ENCODE results near the gene YTHDF1. TPM values are rescaled to one million over a fixed set of nuclear protein-coding genes. Genes with fewer than 3 reads are reported as not detected.
"Not testable (repeated sequence)": the region's sequence is repeated elsewhere in the genome, so short reads cannot be mapped to it uniquely, and the experiment has no call there.

Gene YTHDF1
- total and polyA plus RNA-seq, 2 donors (not counting 1 experiment from before 2014, with no cell fraction given), result 16.3 to 25.9 TPM

DNA sequence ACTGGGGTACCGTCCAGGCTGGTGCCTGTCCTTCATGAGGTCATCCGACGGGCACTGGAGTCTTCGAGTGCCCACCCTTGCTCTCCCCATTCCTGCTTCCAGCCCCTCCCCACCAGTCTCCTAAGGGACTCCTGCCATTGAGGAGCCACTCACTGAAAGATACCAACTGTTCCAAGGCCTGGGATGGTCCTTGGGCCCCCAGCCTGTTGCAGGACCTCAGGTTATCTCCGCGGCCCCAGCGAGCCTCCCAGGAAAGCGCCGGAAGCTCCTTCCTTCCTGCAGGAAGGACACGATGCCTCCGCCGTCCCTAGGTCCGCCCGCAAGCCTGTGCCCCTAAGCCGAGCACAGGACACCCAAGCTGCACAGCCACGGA, 37.1 kb upstream of the YTHDF1 start:
- peaks cover 34% of the 10 kb centered on the region for H3K27me3 ChIP-seq (ENCODE audit: control insufficient read depth, insufficient read depth, low read length)
- no peaks in the 10 kb centered on the region for H3K9me3 ChIP-seq (ENCODE audit: control insufficient read depth, insufficient read depth, low read depth, low read length)
- H2AFZ ChIP-seq (ENCODE audit: low read length), result no peak overlapping the region
- H3K9ac ChIP-seq (ENCODE audit: insufficient read depth, low read length), result no peak overlapping the region
- no peaks in the 10 kb centered on the region for H3K36me3 ChIP-seq (ENCODE audit: control insufficient read depth, insufficient read depth, low read length)
- no peak overlapping the region for H3K4me3 ChIP-seq (replicated peaks in 1 of 4; ENCODE audit: control extremely low read depth in 1 of 4, insufficient read depth in 1 of 4, low read depth in 3 of 4, low read length in 4 of 4)
- H3K4me1 ChIP-seq (ENCODE audit: control insufficient read depth, extremely low read depth, insufficient read depth, low read length), result no peaks in the 10 kb centered on the region
- TF ChIP-seq EZH2 (IDR thresholded peaks at IDR 0.05; ENCODE audit: low read length, missing control alignments), result peak; percentile 90
- TF ChIP-seq, protein P1, sequence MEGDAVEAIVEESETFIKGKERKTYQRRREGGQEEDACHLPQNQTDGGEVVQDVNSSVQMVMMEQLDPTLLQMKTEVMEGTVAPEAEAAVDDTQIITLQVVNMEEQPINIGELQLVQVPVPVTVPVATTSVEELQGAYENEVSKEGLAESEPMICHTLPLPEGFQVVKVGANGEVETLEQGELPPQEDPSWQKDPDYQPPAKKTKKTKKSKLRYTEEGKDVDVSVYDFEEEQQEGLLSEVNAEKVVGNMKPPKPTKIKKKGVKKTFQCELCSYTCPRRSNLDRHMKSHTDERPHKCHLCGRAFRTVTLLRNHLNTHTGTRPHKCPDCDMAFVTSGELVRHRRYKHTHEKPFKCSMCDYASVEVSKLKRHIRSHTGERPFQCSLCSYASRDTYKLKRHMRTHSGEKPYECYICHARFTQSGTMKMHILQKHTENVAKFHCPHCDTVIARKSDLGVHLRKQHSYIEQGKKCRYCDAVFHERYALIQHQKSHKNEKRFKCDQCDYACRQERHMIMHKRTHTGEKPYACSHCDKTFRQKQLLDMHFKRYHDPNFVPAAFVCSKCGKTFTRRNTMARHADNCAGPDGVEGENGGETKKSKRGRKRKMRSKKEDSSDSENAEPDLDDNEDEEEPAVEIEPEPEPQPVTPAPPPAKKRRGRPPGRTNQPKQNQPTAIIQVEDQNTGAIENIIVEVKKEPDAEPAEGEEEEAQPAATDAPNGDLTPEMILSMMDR (conservative IDR thresholded peaks at IDR 0.05 in 1 of 2, IDR thresholded peaks at IDR 0.05 in 1 of 2; ENCODE audit: low read depth in 1 of 2, low read length in 2 of 2), result no peak
- H3K27ac ChIP-seq (ENCODE audit: insufficient read depth, low read length), result no peak overlapping the region
- no peaks in the 10 kb centered on the region for H3K79me2 ChIP-seq (ENCODE audit: control insufficient read depth, insufficient read depth, low read length)
- H4K20me1 ChIP-seq (ENCODE audit: control insufficient read depth, extremely low read depth, insufficient read depth, low read length), result no peaks in the 10 kb centered on the region
- DNase-seq (ENCODE audit: low read depth in 2 of 2), result no peak
- no peak overlapping the region for H3K4me2 ChIP-seq (ENCODE audit: extremely low read depth, insufficient read depth, low read length)

DNA sequence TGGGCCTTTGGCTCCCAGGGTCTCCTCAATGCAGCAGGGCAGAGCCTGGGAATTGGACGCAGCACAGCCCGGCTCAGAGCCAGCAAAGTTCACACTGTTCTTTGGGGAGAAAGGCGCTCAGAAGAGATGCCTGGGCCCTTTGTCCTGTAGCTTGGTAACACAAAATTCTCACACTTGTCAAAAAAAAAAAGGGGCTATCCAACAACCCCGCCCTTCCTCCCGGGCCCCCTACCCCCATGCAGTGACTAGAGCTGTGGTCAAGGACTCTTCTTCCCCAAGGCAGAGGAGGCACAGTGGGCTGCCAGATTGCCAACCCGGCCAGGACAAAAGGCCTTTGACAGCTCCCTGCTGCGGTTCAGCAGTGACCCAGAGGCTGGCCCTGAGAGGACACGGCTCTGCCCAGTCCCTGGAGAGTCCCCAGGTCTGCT, 36.4 kb upstream of the YTHDF1 start:
- peaks cover 34% of the 10 kb centered on the region for H3K27me3 ChIP-seq (ENCODE audit: control insufficient read depth, insufficient read depth, low read length)
- no peak for DNase-seq (ENCODE audit: low read depth in 2 of 2)
- no peak overlapping the region for H3K4me3 ChIP-seq (replicated peaks in 1 of 4; ENCODE audit: control extremely low read depth in 1 of 4, insufficient read depth in 1 of 4, low read depth in 3 of 4, low read length in 4 of 4)
- no peak overlapping the region for H3K4me2 ChIP-seq (ENCODE audit: extremely low read depth, insufficient read depth, low read length)
- no peaks in the 10 kb centered on the region for H3K9me3 ChIP-seq (ENCODE audit: control insufficient read depth, insufficient read depth, low read depth, low read length)
- H3K9ac ChIP-seq (ENCODE audit: insufficient read depth, low read length), result no peak overlapping the region
- no peaks in the 10 kb centered on the region for H3K79me2 ChIP-seq (ENCODE audit: control insufficient read depth, insufficient read depth, low read length)
- H3K4me1 ChIP-seq (ENCODE audit: control insufficient read depth, extremely low read depth, insufficient read depth, low read length), result no peaks in the 10 kb centered on the region
- no peak for TF ChIP-seq EZH2 (IDR thresholded peaks at IDR 0.05; ENCODE audit: low read length, missing control alignments)
- TF ChIP-seq, protein P1 (conservative IDR thresholded peaks at IDR 0.05 in 1 of 2, IDR thresholded peaks at IDR 0.05 in 1 of 2; ENCODE audit: low read depth in 1 of 2, low read length in 2 of 2), result no peak
- H2AFZ ChIP-seq (ENCODE audit: low read length), result no peak overlapping the region
- no peaks in the 10 kb centered on the region for H4K20me1 ChIP-seq (ENCODE audit: control insufficient read depth, extremely low read depth, insufficient read depth, low read length)
- H3K36me3 ChIP-seq (ENCODE audit: control insufficient read depth, insufficient read depth, low read length), result no peaks in the 10 kb centered on the region
- H3K27ac ChIP-seq (ENCODE audit: insufficient read depth, low read length), result no peak overlapping the region

DNA sequence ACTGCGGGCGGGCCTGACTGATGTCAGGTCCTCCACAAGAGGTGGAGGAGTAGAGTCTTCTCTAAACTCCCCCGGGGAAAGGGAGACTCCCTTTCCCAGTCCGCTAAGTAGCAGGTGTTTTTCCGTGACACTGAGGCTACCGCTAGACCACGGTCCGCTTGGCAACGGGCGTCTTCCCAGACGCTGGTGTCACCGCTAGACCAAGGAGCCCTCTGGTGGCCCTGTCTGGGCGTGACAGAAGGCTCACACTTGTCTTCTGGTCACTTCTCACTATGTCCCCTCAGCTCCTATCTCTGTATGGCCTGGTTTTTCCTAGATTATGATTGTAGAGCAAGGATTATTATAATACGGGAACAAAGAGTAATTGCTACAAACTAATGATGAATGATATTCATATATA, 35.4 kb upstream of the YTHDF1 start:
- DNase-seq (ENCODE audit: low read depth in 2 of 2); H3K79me2 ChIP-seq (ENCODE audit: control insufficient read depth, insufficient read depth, low read length); H3K4me1 ChIP-seq (ENCODE audit: control insufficient read depth, extremely low read depth, insufficient read depth, low read length); H3K4me3 ChIP-seq (replicated peaks in 1 of 4; ENCODE audit: control extremely low read depth in 1 of 4, insufficient read depth in 1 of 4, low read depth in 3 of 4, low read length in 4 of 4); H3K9me3 ChIP-seq (ENCODE audit: control insufficient read depth, insufficient read depth, low read depth, low read length); H3K4me2 ChIP-seq (ENCODE audit: extremely low read depth, insufficient read depth, low read length); H3K9ac ChIP-seq (ENCODE audit: insufficient read depth, low read length); H4K20me1 ChIP-seq (ENCODE audit: control insufficient read depth, extremely low read depth, insufficient read depth, low read length); H3K27ac ChIP-seq (ENCODE audit: insufficient read depth, low read length); H2AFZ ChIP-seq (ENCODE audit: low read length); H3K36me3 ChIP-seq (ENCODE audit: control insufficient read depth, insufficient read depth, low read length): not testable (repeated sequence)
- H3K27me3 ChIP-seq (ENCODE audit: control insufficient read depth, insufficient read depth, low read length), result peaks cover 31% of the 10 kb centered on the region

Data from fibroblast of lung (primary cell).